OCI-LY1 (cell line): ENCODE data around the gene ANKH.
"Not testable (repeated sequence)": the region's sequence is repeated elsewhere in the genome, so short reads cannot be mapped to it uniquely, and the experiment has no call there.

ENCODE experiments used
- H2AFZ ChIP-seq: fragments of 200-600 bp; sonication (generic), shearing (Covaris generic); 2 replicates; pipeline ENCODE4 v1.6.0; 2014; ENCODE audit warnings: antibody characterized with exemption, mild to moderate bottlenecking, low read length
- H3F3A ChIP-seq: fragments of 200-600 bp; sonication (generic), shearing (Covaris generic); 2 replicates; pipeline ENCODE4 v1.6.0; 2014; ENCODE audit warnings: mild to moderate bottlenecking, antibody characterized with exemption, low read length, moderate library complexity; ENCODE audit not compliant: insufficient read depth
- H3K27ac ChIP-seq: fragments of 200-600 bp; sonication (generic); 2 replicates; pipeline ENCODE4 v1.5.1; 2014; ENCODE audit warnings: low read length, mixed run types, mild to moderate bottlenecking, low read depth; ENCODE audit not compliant: poor library complexity, severe bottlenecking
- H3K27me3 ChIP-seq: fragments of 200-600 bp; sonication (generic); 2 replicates; pipeline ENCODE4 v1.6.0; 2014; ENCODE audit warnings: antibody characterized with exemption, mild to moderate bottlenecking, low read length, moderate library complexity; ENCODE audit not compliant: insufficient read depth
- H3K36me3 ChIP-seq: fragments of 200-600 bp; sonication (generic); 2 replicates; pipeline ENCODE4 v1.6.1; 2014; ENCODE audit warnings: mild to moderate bottlenecking, antibody characterized with exemption, low read length, moderate library complexity, mixed read lengths; ENCODE audit not compliant: insufficient read depth
- H3K4me1 ChIP-seq: fragments of 200-600 bp; sonication (generic); 2 replicates; pipeline ENCODE4 v1.5.1; 2014; ENCODE audit warnings: mild to moderate bottlenecking, low read length, moderate library complexity; ENCODE audit not compliant: insufficient read depth, severe bottlenecking
- H3K4me2 ChIP-seq: fragments of 200-600 bp; sonication (generic), shearing (Covaris generic); 2 replicates; pipeline ENCODE4 v1.6.1; 2014; ENCODE audit warnings: low read length
- H3K4me3 ChIP-seq: fragments of 200-600 bp; sonication (generic); 2 replicates; pipeline ENCODE4 v1.5.1; 2014; ENCODE audit warnings: low read length, low read depth, mild to moderate bottlenecking, mixed read lengths; ENCODE audit not compliant: poor library complexity, severe bottlenecking
- H3K79me2 ChIP-seq: fragments of 200-600 bp; shearing (Covaris generic); 2 replicates; pipeline ENCODE4 v1.6.1; 2016; ENCODE audit warnings: mixed run types, low read length, mixed read lengths; ENCODE audit not compliant: insufficient read depth
- H3K9ac ChIP-seq: fragments of 200-600 bp; sonication (generic), shearing (Covaris generic); 2 replicates; pipeline ENCODE4 v1.6.1; 2014; ENCODE audit warnings: mild to moderate bottlenecking, low read length, mixed read lengths
- H3K9me2 ChIP-seq: fragments of 200-600 bp; sonication (generic), shearing (Covaris generic); 2 replicates; pipeline ENCODE4 v1.6.1; 2014; ENCODE audit warnings: low read depth, mild to moderate bottlenecking, low read length, mixed read lengths
- H3K9me3 ChIP-seq: fragments of 200-600 bp; shearing (Covaris generic); 2 replicates; pipeline ENCODE4 v1.6.1; 2014; ENCODE audit warnings: low read length, mixed read lengths
- H4K20me1 ChIP-seq: fragments of 200-600 bp; sonication (generic), shearing (Covaris generic); 2 replicates; pipeline ENCODE4 v1.6.0; 2016; ENCODE audit warnings: mild to moderate bottlenecking, low read length; ENCODE audit not compliant: insufficient read depth
- EZH2 ChIP-seq: fragments of 200-600 bp; sonication (generic), shearing (Covaris generic); IDR thresholded peaks from 2 replicates; pipeline ENCODE4 v1.8.0; 2017; ENCODE audit warnings: borderline replicate concordance, mixed run types, mild to moderate bottlenecking, antibody characterized with exemption, low read length, moderate library complexity, mixed read lengths
- TF ChIP-seq, protein P1 (sequence below): fragments of 200-600 bp; sonication (generic), shearing (Covaris generic); IDR thresholded peaks from 2 replicates; pipeline ENCODE4 v1.5.1; 2017; ENCODE audit warnings: mild to moderate bottlenecking, antibody characterized with exemption, low read length, moderate library complexity, mixed read lengths

The ANKH gene

GRCh38 chr5:14879937-14880589, 8.5 kb upstream of the ANKH start:
- Histone ChIP-seq H3K27ac (no peak overlapping the region), H4K20me1 (no peaks in the 10 kb centered on the region), H3K4me2 (no peak overlapping the region), H3K9me3 (no peaks in the 10 kb centered on the region), H3K9me2 (no peaks in the 10 kb centered on the region), H3F3A (no peaks in the 10 kb centered on the region), H3K27me3 (peaks cover 4% of the 10 kb centered on the region; the same call in 1 of the 2 replicates), H3K4me1 (no peaks in the 10 kb centered on the region), H3K36me3 (no peaks in the 10 kb centered on the region), H3K79me2 (no peaks in the 10 kb centered on the region), H3K9ac (no peak overlapping the region), H3K4me3 (no peak overlapping the region), H2AFZ (no peak overlapping the region)
- TF ChIP-seq EZH2 = no peak
- TF ChIP-seq, protein P1, sequence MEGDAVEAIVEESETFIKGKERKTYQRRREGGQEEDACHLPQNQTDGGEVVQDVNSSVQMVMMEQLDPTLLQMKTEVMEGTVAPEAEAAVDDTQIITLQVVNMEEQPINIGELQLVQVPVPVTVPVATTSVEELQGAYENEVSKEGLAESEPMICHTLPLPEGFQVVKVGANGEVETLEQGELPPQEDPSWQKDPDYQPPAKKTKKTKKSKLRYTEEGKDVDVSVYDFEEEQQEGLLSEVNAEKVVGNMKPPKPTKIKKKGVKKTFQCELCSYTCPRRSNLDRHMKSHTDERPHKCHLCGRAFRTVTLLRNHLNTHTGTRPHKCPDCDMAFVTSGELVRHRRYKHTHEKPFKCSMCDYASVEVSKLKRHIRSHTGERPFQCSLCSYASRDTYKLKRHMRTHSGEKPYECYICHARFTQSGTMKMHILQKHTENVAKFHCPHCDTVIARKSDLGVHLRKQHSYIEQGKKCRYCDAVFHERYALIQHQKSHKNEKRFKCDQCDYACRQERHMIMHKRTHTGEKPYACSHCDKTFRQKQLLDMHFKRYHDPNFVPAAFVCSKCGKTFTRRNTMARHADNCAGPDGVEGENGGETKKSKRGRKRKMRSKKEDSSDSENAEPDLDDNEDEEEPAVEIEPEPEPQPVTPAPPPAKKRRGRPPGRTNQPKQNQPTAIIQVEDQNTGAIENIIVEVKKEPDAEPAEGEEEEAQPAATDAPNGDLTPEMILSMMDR = no peak

- Histone ChIP-seq H3K4me1 (no peaks in the 10 kb centered on the region), H3K36me3 (no peaks in the 10 kb centered on the region), H3K9ac (no peak overlapping the region), H3F3A (no peaks in the 10 kb centered on the region), H3K9me3 (no peaks in the 10 kb centered on the region), H3K9me2 (no peaks in the 10 kb centered on the region), H3K27me3 (peaks cover 4% of the 10 kb centered on the region; the same call in 1 of the 2 replicates), H3K79me2 (no peaks in the 10 kb centered on the region), H3K4me3 (no peak overlapping the region), H2AFZ (no peak overlapping the region), H3K27ac (no peak overlapping the region), H3K4me2 (no peak overlapping the region), H4K20me1 (no peaks in the 10 kb centered on the region)
- TF ChIP-seq, protein P1 = no peak
- no peak for TF ChIP-seq EZH2
Measured at GRCh38 chr5:14879393-14879792, 7.8 kb upstream of the ANKH start.

DNA sequence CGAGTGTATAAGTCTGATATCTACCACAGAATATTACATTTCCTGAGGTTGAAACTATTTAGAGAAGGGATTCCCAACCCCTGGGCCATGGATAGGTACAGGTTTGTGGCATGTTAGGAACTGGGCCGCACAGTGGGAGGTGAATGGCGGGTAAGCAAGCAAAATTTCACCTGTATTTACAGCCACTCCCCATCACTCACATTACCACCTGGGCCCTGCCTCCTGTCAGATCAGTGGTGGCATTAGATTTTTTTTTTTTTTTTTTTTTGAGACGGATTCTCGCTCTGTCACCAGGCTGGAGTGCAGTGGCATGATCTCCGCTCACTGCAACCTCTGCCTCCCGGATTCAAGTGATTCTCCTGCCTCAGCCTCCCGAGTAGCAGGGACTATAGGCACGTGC, 6.6 kb upstream of the ANKH start:
- H2AFZ ChIP-seq, H3K27me3 ChIP-seq, H3F3A ChIP-seq, H3K4me3 ChIP-seq, H3K9me3 ChIP-seq, H4K20me1 ChIP-seq, H3K36me3 ChIP-seq, H3K4me1 ChIP-seq, H3K27ac ChIP-seq, H3K4me2 ChIP-seq, H3K79me2 ChIP-seq, H3K9ac ChIP-seq, H3K9me2 ChIP-seq: not testable (repeated sequence)

GRCh38 chr5:14876095-14876494, 4.5 kb upstream of the ANKH start:
- Histone ChIP-seq H3F3A (no peaks in the 10 kb centered on the region), H2AFZ (no peak overlapping the region), H3K9me2 (no peaks in the 10 kb centered on the region), H3K36me3 (no peaks in the 10 kb centered on the region), H3K9me3 (no peaks in the 10 kb centered on the region), H3K4me2 (no peak overlapping the region), H3K4me1 (peaks cover 7% of the 10 kb centered on the region), H3K9ac (no peak overlapping the region), H3K27ac (no peak overlapping the region), H3K27me3 (peaks cover 4% of the 10 kb centered on the region; the same call in 1 of the 2 replicates), H3K79me2 (peaks cover 1% of the 10 kb centered on the region; the same call in 1 of the 2 replicates), H4K20me1 (no peaks in the 10 kb centered on the region), H3K4me3 (no peak overlapping the region)
- TF ChIP-seq, protein P1 = no peak
- no peak for TF ChIP-seq EZH2
